Vagina (tissue), 2 donors: ENCODE results near the gene RANBP17. TPM values are rescaled to one million over a fixed set of nuclear protein-coding genes. Genes with fewer than 3 reads are reported as not detected.

ENCODE experiments used
- DNase-seq, 2 donors: peaks; one replicate each; pipeline ENCODE4 v3.0.0-alpha.2; 2017; ENCODE audit errors: extremely low spot score in 2 of 2
- H3K27ac ChIP-seq: fragments of 200-600 bp; sonication (generic); one replicate; pipeline ENCODE4 v1.5.1; 2019
- H3K27me3 ChIP-seq: fragments of 200-600 bp; sonication (generic); one replicate; pipeline ENCODE4 v1.5.1; 2019
- H3K36me3 ChIP-seq, 2 donors: fragments of 200-600 bp; sonication (generic); one replicate each; pipeline ENCODE4 v1.5.1; 2017 to 2019
- H3K4me1 ChIP-seq: fragments of 200-600 bp; sonication (generic); one replicate; pipeline ENCODE4 v1.5.1; 2019
- H3K4me3 ChIP-seq, 2 donors: fragments of 200-600 bp; sonication (generic); 1 replicate in 1 of 2; 2 replicates in 1 of 2; pipeline ENCODE4 v1.5.1; 2016 to 2019
- H3K9me3 ChIP-seq: fragments of 200-600 bp; sonication (generic); one replicate; pipeline ENCODE4 v1.5.1; 2019
- CTCF ChIP-seq, 3 experiments: fragments of 450-650 bp in 2 of 3; fragments of 200-600 bp in 1 of 3; sonication (generic) in 1 of 3; IDR thresholded peaks; one replicate each; pipeline ENCODE4 v1.5.1; 2017 to 2019; ENCODE audit warnings: antibody characterized with exemption in 3 of 3, mild to moderate bottlenecking in 2 of 3, moderate library complexity in 2 of 3
- POLR2A ChIP-seq, 2 donors: fragments of 450-650 bp; IDR thresholded peaks; one replicate each; pipeline ENCODE4 v1.6.1; 2017; ENCODE audit warnings: antibody characterized with exemption in 2 of 2, mild to moderate bottlenecking in 2 of 2, moderate library complexity in 2 of 2
- POLR2AphosphoS5 ChIP-seq, 2 donors: sonication (generic); formaldehyde crosslinking; IDR thresholded peaks; one replicate each; pipeline ENCODE4 v1.9.0; 2017; ENCODE audit warnings: antibody characterized with exemption in 2 of 2, mild to moderate bottlenecking in 2 of 2, low read depth in 1 of 2; ENCODE audit not compliant: insufficient read depth in 1 of 2
- intact Hi-C: fragments of 100-400 bp; cut with DNase I; formaldehyde crosslinking; loops from one replicate; pipeline ENCODE4 v1.15.1; 2023
- total RNA-seq: library from RNA; depleted of rRNA; stranded (reverse); fragments of >200 nt; gene quantifications from one replicate; pipeline ENCODE4 v1.2.3, GENCODE V29; 2016

The RANBP17 gene
- total RNA-seq, 1 donor from 2014 or later: 5.4 TPM

DNA sequence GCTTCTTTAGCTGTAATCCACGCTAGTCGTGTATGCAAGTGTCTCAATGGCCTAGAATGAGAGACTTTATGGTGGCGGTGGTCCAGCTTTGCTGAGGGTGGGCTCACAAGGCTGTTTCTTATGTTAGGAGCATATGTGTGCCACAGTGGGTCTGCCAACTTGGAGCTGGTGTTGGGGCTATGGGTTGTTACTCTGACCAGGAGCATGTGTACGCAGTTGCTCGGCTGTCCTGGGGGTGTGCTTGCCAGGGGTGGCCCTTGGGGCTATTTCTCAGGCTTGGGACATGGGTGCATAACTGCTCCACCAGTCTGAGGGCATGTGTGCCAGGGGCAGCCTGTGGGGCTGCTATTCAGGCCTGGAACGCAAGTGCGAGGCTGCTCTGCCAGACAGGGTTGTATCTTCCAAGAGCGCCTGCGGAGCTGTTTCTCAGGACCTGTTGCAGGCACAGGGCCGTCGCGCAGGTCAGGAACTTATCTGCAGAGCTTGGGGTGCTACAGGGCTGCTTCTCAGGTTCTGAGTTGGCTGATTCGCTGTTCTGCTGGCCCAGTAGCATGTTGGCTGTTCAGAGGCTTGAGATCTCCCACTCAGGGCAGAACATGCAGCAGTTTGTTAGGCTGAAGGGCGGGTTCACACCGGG, 259.3 kb downstream of the RANBP17 start:
- no peaks in the 10 kb centered on the region for H3K9me3 ChIP-seq
- DNase-seq: no peak
- H3K36me3 ChIP-seq: no peaks in the 10 kb centered on the region
- no peaks in the 10 kb centered on the region for H3K27me3 ChIP-seq
- no peak overlapping the region for H3K4me3 ChIP-seq
- intact Hi-C loops: no loop called here
- no peaks in the 10 kb centered on the region for H3K4me1 ChIP-seq
- no peak overlapping the region for H3K27ac ChIP-seq
- TF ChIP-seq CTCF (IDR thresholded peaks at IDR 0.05) (no peak), POLR2A (IDR thresholded peaks at IDR 0.05) (no peak), POLR2AphosphoS5 (IDR thresholded peaks at IDR 0.05; ENCODE audit: insufficient read depth in 1 of 2, low read depth in 1 of 2) (no peak)

DNA sequence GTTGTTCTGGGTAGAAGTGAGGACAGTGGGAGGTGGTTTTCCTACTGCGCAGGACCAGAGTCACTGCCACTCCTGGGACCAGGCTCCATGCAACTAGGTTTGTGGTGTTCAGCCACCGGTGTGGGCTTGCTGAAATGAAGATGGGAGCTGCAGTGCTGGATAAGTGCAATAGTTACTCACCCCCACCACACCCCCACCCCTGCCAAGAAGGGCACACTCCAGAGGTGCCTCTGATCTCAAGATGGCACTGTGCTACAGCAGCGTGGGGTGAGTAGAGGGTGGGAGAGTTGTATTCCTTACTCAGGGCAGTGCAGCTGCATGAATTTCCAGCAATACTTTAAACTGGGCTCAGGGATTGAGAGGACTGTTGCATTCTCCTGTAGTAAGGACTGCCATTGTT, 259.8 kb downstream of the RANBP17 start:
- no peak overlapping the region for H3K27ac ChIP-seq
- intact Hi-C loops: no loop called here
- no peak for TF ChIP-seq POLR2A (IDR thresholded peaks at IDR 0.05)
- TF ChIP-seq CTCF (IDR thresholded peaks at IDR 0.05): no peak
- no peak for TF ChIP-seq POLR2AphosphoS5 (IDR thresholded peaks at IDR 0.05; ENCODE audit: insufficient read depth in 1 of 2, low read depth in 1 of 2)
- DNase-seq: no peak
- H3K4me1 ChIP-seq: no peaks in the 10 kb centered on the region
- no peaks in the 10 kb centered on the region for H3K27me3 ChIP-seq
- no peak overlapping the region for H3K4me3 ChIP-seq
- H3K9me3 ChIP-seq: no peaks in the 10 kb centered on the region
- no peaks in the 10 kb centered on the region for H3K36me3 ChIP-seq

DNA sequence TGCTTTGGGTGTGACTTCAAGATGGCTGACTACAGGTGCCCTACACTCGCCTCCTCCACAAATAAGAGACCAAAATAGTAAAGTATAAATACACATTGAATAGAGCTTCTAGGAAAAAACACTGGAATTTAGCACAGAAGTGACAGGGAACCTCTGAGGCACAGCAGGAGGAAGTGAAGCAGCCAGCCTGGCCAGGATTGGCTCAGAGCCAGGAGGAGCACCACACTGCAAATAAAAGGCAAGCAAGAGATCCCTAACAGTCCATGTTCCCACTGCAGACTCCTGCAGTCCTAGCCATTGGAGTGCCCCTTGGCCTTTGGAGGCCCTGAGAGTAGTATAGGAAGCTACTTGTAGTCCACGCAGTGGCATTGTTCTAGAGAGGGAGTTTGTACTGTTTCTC, 260.6 kb downstream of the RANBP17 start:
- Histone ChIP-seq H3K4me1 (no peaks in the 10 kb centered on the region), H3K27ac (no peak overlapping the region), H3K4me3 (no peak overlapping the region), H3K27me3 (no peaks in the 10 kb centered on the region), H3K9me3 (no peaks in the 10 kb centered on the region), H3K36me3 (no peaks in the 10 kb centered on the region)
- intact Hi-C loops: no loop called here
- no peak for DNase-seq
- TF ChIP-seq CTCF (IDR thresholded peaks at IDR 0.05) (no peak), POLR2AphosphoS5 (IDR thresholded peaks at IDR 0.05; ENCODE audit: insufficient read depth in 1 of 2, low read depth in 1 of 2) (no peak), POLR2A (IDR thresholded peaks at IDR 0.05) (no peak)

- TF ChIP-seq CTCF (IDR thresholded peaks at IDR 0.05) (no peak), POLR2A (IDR thresholded peaks at IDR 0.05) (no peak), POLR2AphosphoS5 (IDR thresholded peaks at IDR 0.05; ENCODE audit: insufficient read depth in 1 of 2, low read depth in 1 of 2) (no peak)
- H3K27ac ChIP-seq: no peak overlapping the region
- no peaks in the 10 kb centered on the region for H3K9me3 ChIP-seq
- H3K4me1 ChIP-seq: no peaks in the 10 kb centered on the region
- no peak overlapping the region for H3K4me3 ChIP-seq
- no peak for DNase-seq
- no peaks in the 10 kb centered on the region for H3K27me3 ChIP-seq
- intact Hi-C loops: no loop called here
- H3K36me3 ChIP-seq: no peaks in the 10 kb centered on the region
Observed at GRCh38 chr5:171123417-171123816, 261.6 kb downstream of the RANBP17 start.

- no peak for DNase-seq
- intact Hi-C loops: no loop called here
- no peaks in the 10 kb centered on the region for H3K9me3 ChIP-seq
- H3K36me3 ChIP-seq: no peaks in the 10 kb centered on the region
- no peaks in the 10 kb centered on the region for H3K27me3 ChIP-seq
- no peaks in the 10 kb centered on the region for H3K4me1 ChIP-seq
- H3K27ac ChIP-seq: no peak overlapping the region
- H3K4me3 ChIP-seq: no peak overlapping the region
- no peak for TF ChIP-seq CTCF (IDR thresholded peaks at IDR 0.05)
- TF ChIP-seq POLR2A (IDR thresholded peaks at IDR 0.05): no peak
- no peak for TF ChIP-seq POLR2AphosphoS5 (IDR thresholded peaks at IDR 0.05; ENCODE audit: insufficient read depth in 1 of 2, low read depth in 1 of 2)
Observed at GRCh38 chr5:171127314-171127713, 265.5 kb downstream of the RANBP17 start.
